Hematopoietic multipotent progenitor cell treated with erythropoietin and hydrocortisone succinate and interleukin-3 and kit ligand, for 17 days (in vitro differentiated cells): ENCODE data around the gene KRT76.

ENCODE experiments used
- DNase-seq: peaks from one replicate; pipeline ENCODE4 v3.0.0-alpha.2; 2015; ENCODE audit warnings: low spot score

KRT76 gene

DNA sequence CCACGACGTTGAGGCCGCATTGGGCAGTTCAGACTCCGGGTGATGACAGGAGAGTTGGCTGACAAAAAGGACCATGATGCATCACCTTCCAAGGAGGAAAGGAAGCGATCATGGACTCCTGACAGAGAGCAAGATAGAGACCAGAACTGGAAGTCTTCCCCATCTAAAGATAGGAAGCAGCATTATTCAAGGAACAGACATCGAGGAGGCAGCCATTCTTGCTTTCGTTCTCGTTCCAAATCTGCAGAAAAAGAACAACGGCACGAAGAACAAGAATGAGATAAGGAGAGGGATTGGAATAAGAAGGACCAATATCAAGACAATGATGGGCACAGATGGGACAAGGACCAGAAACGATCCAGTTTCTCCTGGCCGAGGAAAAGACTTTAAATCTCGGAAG is 46.8 kb downstream of the KRT76 start:
- DNase-seq, result no peak

GRCh38 chr12:52729147-52729546 is 48.0 kb downstream of the KRT76 start:
- no peak for DNase-seq

DNA sequence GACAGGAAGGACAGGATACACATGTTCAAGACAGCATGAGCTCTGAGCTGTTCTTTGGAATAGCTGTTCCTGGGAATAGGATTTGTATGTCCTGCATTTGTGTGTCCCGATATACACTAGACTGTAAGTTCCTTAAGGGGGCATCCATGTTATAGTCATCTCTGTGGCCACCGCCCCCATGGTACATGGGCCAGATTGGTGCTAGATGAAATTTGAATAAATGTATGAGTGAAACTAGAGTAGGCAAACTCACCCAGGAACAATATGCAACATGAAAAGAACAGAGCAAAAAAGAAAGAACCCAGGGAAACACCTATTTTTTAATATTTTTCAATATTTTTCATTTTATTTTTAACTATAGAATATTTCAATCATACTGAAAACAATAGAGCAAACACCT is 48.8 kb downstream of the KRT76 start:
- DNase-seq, result no peak

- DNase-seq, result no peak
These were observed 50.1 kb downstream of the KRT76 start for GRCh38 chr12:52727037-52727436.

GRCh38 chr12:52726451-52726850 is 50.7 kb downstream of the KRT76 start:
- no peak for DNase-seq

DNA sequence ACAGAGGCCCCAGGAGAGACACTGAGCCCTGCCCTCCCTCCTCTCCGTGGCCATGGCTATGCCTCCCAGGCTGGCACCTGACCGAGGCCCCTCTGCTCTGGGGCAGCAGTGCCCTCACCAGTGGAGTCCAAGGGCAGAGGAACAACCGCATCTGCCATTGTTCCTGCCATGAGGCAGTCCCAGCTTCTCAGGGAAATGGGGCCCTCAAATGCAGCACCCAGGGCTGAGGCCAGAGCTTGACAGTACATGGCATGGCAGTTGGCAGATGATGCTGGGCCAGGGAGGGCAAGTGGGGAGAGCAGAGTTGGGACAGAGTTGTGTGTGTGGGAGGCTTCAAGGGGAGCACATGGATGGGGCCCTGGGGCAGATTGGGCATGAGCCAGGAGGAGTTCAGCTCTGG is 52.8 kb downstream of the KRT76 start:
- no peak for DNase-seq

- DNase-seq, result no peak
These were observed 54.5 kb downstream of the KRT76 start for GRCh38 chr12:52722680-52723079.

- no peak for DNase-seq
These were observed 55.2 kb downstream of the KRT76 start for GRCh38 chr12:52721838-52722470.

- no peak for DNase-seq
These were observed 56.7 kb downstream of the KRT76 start for GRCh38 chr12:52720365-52720886.
